BE2C (cell line): Measurements from ENCODE around the gene ELOVL6.
"Not testable (repeated sequence)": the region's sequence is repeated elsewhere in the genome, so short reads cannot be mapped to it uniquely, and the experiment has no call there.

ENCODE experiments used
- DNase-seq: peaks from one replicate; pipeline ENCODE4 v3.0.0-alpha.2; 2020
- H3K27me3 ChIP-seq: fragments of 250-450 bp; sonication (Bioruptor Pico); 2 replicates; pipeline ENCODE4 v1.5.1; 2020; ENCODE audit warnings: mild to moderate bottlenecking
- H3K36me3 ChIP-seq: fragments of 250-450 bp; sonication (Bioruptor Pico); 2 replicates; pipeline ENCODE4 v1.5.1; 2020; ENCODE audit warnings: mild to moderate bottlenecking
- H3K4me1 ChIP-seq: fragments of 250-450 bp; sonication (Bioruptor Pico); 2 replicates; pipeline ENCODE4 v1.5.1; 2020
- H3K4me3 ChIP-seq: 2 replicates; pipeline ENCODE4 v1.5.1; 2011; ENCODE audit warnings: low read depth, low read length
- H3K9me3 ChIP-seq: fragments of 250-450 bp; sonication (Bioruptor Pico); 2 replicates; pipeline ENCODE4 v1.5.1; 2020
- TF ChIP-seq, protein P1 (sequence below): IDR thresholded peaks from 2 replicates; pipeline ENCODE4 v1.5.1; 2012; ENCODE audit warnings: mild to moderate bottlenecking, low read depth, low read length

The ELOVL6 gene

DNA sequence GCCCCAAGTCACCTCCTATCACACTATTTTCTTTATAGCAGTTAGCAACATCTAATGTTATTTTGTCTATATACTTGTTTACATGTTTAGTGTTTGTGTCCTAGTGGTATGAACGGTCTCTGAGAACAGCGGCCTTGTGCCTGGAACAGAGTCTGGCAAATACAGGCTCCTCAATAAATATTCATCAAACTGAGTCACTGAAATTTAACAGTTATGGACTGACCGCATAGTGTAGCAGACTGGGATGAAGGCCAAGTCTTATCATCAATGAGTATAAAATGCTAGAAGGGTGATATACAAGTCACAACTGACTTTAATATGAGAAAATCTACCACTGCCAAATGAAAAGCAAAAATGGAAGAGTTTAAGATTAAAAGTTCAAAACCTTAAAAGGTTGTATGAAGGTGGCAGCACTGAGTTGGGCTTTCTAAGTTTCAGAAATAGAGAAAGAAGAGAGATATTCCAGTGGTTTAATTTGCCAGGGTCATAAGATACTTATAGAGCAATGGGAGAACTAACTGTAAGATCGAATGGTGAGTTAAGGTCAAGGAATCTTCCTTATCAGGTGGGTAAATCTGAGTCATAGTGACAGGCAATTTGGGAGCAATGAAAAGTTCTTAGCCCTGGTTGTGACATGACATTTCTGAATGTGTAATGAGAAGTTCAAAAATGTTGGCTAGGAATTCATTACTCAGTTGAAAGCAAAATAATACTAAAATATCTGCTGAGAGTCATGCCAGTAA, 34.9 kb downstream of the ELOVL6 start:
- Histone ChIP-seq H3K9me3 (no peaks in the 10 kb centered on the region), H3K4me1 (peaks cover 16% of the 10 kb centered on the region), H3K36me3 (no peaks in the 10 kb centered on the region), H3K4me3 (no peak overlapping the region), H3K27me3 (no peaks in the 10 kb centered on the region)
- TF ChIP-seq, protein P1, sequence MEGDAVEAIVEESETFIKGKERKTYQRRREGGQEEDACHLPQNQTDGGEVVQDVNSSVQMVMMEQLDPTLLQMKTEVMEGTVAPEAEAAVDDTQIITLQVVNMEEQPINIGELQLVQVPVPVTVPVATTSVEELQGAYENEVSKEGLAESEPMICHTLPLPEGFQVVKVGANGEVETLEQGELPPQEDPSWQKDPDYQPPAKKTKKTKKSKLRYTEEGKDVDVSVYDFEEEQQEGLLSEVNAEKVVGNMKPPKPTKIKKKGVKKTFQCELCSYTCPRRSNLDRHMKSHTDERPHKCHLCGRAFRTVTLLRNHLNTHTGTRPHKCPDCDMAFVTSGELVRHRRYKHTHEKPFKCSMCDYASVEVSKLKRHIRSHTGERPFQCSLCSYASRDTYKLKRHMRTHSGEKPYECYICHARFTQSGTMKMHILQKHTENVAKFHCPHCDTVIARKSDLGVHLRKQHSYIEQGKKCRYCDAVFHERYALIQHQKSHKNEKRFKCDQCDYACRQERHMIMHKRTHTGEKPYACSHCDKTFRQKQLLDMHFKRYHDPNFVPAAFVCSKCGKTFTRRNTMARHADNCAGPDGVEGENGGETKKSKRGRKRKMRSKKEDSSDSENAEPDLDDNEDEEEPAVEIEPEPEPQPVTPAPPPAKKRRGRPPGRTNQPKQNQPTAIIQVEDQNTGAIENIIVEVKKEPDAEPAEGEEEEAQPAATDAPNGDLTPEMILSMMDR, result no peak
- DNase-seq, result no peak

- no peak overlapping the region for H3K4me3 ChIP-seq
- H3K9me3 ChIP-seq, result no peaks in the 10 kb centered on the region
- peaks cover 6% of the 10 kb centered on the region; the same call in 1 of the 2 replicates for H3K4me1 ChIP-seq
- H3K36me3 ChIP-seq, result no peaks in the 10 kb centered on the region
- no peaks in the 10 kb centered on the region for H3K27me3 ChIP-seq
- DNase-seq, result no peak
- TF ChIP-seq, protein P1, result no peak
Observed at GRCh38 chr4:110160618-110161017, 37.8 kb downstream of the ELOVL6 start.

DNA sequence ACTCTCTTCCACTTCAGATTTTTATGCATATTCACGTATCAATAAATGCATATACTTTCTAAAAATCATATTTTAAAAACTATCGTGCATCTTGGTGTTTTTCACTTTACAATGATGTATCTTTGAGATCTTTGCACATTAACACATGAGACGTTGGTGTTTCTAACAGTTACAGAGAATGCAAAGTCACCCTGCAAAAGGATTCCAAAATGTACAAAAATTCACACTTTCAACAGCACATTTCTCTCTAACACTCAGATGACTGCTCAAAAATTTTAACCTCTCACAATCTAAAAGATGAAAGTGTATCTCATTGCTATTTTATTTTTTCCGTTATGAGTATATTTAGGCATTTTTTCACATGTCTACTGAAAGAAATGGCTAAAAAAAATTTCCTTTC, 38.9 kb downstream of the ELOVL6 start:
- Histone ChIP-seq H3K9me3 (no peaks in the 10 kb centered on the region), H3K36me3 (no peaks in the 10 kb centered on the region), H3K4me1 (peaks cover 5% of the 10 kb centered on the region; the same call in 1 of the 2 replicates), H3K27me3 (no peaks in the 10 kb centered on the region), H3K4me3 (no peak overlapping the region)
- TF ChIP-seq, protein P1, result no peak
- DNase-seq, result no peak

- no peak for DNase-seq
- Histone ChIP-seq H3K36me3 (no peaks in the 10 kb centered on the region), H3K9me3 (no peaks in the 10 kb centered on the region), H3K4me3 (no peak overlapping the region), H3K4me1 (no peaks in the 10 kb centered on the region), H3K27me3 (no peaks in the 10 kb centered on the region)
- TF ChIP-seq, protein P1, result no peak
Observed at GRCh38 chr4:110157580-110157979, 40.8 kb downstream of the ELOVL6 start.

DNA sequence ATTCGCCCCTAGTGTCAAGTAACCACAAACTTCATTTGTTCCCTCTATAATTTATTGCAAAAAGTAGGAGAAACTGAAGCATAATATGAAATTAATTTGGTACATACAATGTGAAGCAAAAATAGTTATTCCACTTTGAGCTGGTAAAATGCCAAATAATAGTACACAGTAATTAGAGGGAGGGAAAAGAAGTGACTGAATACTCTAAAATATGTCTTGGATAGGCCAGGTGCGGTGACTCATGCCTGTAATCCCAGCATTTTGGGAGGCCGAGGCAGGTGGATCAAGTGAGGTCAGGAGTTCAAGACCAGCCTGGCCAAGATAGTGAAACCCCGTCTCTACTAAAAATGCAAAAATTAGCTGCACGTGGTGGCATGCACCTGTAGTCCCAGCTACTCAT, 41.2 kb downstream of the ELOVL6 start:
- DNase-seq, result not testable (repeated sequence)

GRCh38 chr4:110156442-110156841, 42.0 kb downstream of the ELOVL6 start:
- TF ChIP-seq, protein P1, result no peak
- H3K9me3 ChIP-seq, result no peaks in the 10 kb centered on the region
- H3K27me3 ChIP-seq, result no peaks in the 10 kb centered on the region
- H3K36me3 ChIP-seq, result no peaks in the 10 kb centered on the region
- no peak for DNase-seq
- no peaks in the 10 kb centered on the region for H3K4me1 ChIP-seq
- no peak overlapping the region for H3K4me3 ChIP-seq

More for the DNA sequence above, 41.2 kb downstream of the ELOVL6 start:
- not testable (repeated sequence) for H3K9me3 ChIP-seq, H3K27me3 ChIP-seq, H3K4me1 ChIP-seq, H3K36me3 ChIP-seq, H3K4me3 ChIP-seq
